Activated T-helper 1 cell treated with anti-CD3 and anti-CD28 coated beads, Interleukin-12 subunit alpha, Interleukin-12 subunit beta, Interleukin-2, Interleukin-4 antibody, amounts not matched to agents 30 ng/mL and 10 ng/mL and 1 ng/mL, durations not matched to agents 14 hours and 24 hours and 36 hours (primary cell): ENCODE measurements around the gene REG3G. TPM values are rescaled to one million over a fixed set of nuclear protein-coding genes. Genes with fewer than 3 reads are reported as not detected.
"Not testable (repeated sequence)": the region's sequence is repeated elsewhere in the genome, so short reads cannot be mapped to it uniquely, and the experiment has no call there.

Experiments
- DNase-seq: peaks from one replicate; pipeline ENCODE4 v3.0.0; 2021; ENCODE audit warnings: low spot score
- H3K27ac Mint-ChIP-seq: one replicate; pipeline ENCODE4 v1.8.0; 2021; ENCODE audit warnings: mild to moderate bottlenecking, mixed read lengths
- H3K27me3 Mint-ChIP-seq: one replicate; pipeline ENCODE4 v1.8.0; 2022; ENCODE audit warnings: mild to moderate bottlenecking, moderate library complexity, mixed read lengths; ENCODE audit not compliant: insufficient read depth
- H3K36me3 Mint-ChIP-seq: one replicate; pipeline ENCODE4 v1.8.0; 2021; ENCODE audit warnings: low read depth, mixed read lengths
- H3K4me1 Mint-ChIP-seq: one replicate; pipeline ENCODE4 v1.8.0; 2021; ENCODE audit warnings: low read depth, mixed read lengths
- H3K4me3 Mint-ChIP-seq: one replicate; pipeline ENCODE4 v1.8.0; 2021; ENCODE audit warnings: mild to moderate bottlenecking, moderate library complexity, mixed read lengths
- H3K9me3 Mint-ChIP-seq: one replicate; pipeline ENCODE4 v1.8.0; 2021; ENCODE audit warnings: mixed read lengths
- intact Hi-C: fragments of 100-400 bp; cut with micrococcal nuclease; formaldehyde crosslinking; loops from one replicate; pipeline ENCODE4 v1.15.1; 2024
- total RNA-seq: library from RNA; stranded (reverse); gene quantifications from 2 replicates; pipeline ENCODE4 v1.2.3, GENCODE V29; 2022

REG3G gene
- total RNA-seq, 1 donor from 2014 or later = not detected

DNA sequence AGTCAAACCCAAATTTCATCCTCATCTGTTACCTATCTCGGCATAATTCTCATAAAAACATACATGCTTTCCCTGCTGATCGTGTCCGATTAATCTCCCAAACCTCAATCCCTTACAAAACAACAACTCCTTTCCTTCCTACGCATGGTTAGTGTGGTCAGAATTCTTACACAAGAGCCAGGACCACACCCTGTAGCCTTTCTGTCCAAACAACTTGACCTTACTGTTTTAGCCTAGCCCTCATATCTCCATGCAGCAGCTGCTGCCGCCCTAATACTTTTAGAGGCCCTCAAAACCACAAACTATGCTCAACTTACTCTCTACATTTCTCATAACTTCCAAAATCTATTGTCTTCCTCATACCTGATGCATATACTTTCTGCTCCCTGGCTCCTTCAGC lies 29.3 kb downstream of the REG3G start:
- not testable (repeated sequence) for H3K9me3 Mint-ChIP-seq

DNA sequence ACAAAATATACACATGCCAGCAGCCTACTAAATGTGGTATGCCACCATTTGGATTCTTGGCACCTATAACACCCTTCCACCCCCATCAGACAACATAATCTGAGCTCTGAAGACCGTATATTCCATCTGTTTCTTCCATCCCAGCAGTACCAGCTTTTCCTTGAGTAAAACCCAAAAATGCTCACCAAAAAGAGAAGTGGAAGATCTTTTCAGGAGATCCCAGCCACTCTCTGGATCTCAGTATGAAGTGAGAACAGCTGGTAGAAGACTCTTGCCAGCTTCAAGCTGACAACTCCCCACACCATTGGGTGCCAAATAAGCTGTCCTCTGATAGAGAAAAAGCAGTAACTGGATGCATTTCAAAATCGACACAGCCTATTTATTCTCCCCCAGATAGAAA lies 39.7 kb downstream of the REG3G start:
- Mint-ChIP-seq H3K4me3 (no peak overlapping the region), H3K4me1 (no peaks in the 10 kb centered on the region)

More for the DNA sequence above, 29.3 kb downstream of the REG3G start:
- DNase-seq, intact Hi-C loops, H3K27ac Mint-ChIP-seq, H3K4me3 Mint-ChIP-seq, H3K36me3 Mint-ChIP-seq, H3K4me1 Mint-ChIP-seq, H3K27me3 Mint-ChIP-seq: not testable (repeated sequence)

DNA sequence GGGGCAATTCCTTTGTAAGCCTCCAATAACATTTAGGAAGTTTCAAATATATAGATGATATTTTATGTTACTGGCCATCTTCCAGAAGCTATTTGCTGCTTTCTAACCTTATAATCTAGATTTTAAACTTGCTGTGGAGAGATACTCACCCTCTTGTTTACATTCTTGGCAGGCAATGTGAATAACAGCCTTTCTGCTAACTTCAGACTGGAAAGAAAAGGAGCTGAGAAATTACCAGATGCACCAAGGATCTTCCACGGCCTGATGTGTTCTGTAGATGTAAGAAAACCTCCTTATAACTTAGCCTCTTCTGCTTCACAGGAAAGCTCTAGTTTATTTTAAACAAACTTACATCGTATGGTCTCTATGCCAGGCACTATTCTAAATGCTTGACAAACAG lies 45.6 kb downstream of the REG3G start:
- Mint-ChIP-seq H3K36me3 (no peaks in the 10 kb centered on the region), H3K9me3 (peaks cover 4% of the 10 kb centered on the region), H3K4me3 (no peak overlapping the region), H3K27me3 (no peaks in the 10 kb centered on the region), H3K4me1 (no peaks in the 10 kb centered on the region), H3K27ac (no peak overlapping the region)
- intact Hi-C loops = no loop called here
- no peak for DNase-seq

More for the DNA sequence above, 39.7 kb downstream of the REG3G start:
- Mint-ChIP-seq H3K9me3 (no peaks in the 10 kb centered on the region), H3K27me3 (no peaks in the 10 kb centered on the region), H3K36me3 (no peaks in the 10 kb centered on the region), H3K27ac (no peak overlapping the region)
- DNase-seq = no peak
- intact Hi-C loops = no loop called here

Other genes with a start within 250 kb of the REG3G start
- not detected in 2 replicates for gene REG1B, start 62.3 kb downstream of the REG3G start, total RNA-seq
- gene REG1A, start 94.8 kb downstream of the REG3G start, total RNA-seq = not detected in 2 replicates
- gene REG3A, start 134.1 kb downstream of the REG3G start, total RNA-seq = not detected in 2 replicates